ENCODE results near the gene RLBP1.

RLBP1 gene

DNA sequence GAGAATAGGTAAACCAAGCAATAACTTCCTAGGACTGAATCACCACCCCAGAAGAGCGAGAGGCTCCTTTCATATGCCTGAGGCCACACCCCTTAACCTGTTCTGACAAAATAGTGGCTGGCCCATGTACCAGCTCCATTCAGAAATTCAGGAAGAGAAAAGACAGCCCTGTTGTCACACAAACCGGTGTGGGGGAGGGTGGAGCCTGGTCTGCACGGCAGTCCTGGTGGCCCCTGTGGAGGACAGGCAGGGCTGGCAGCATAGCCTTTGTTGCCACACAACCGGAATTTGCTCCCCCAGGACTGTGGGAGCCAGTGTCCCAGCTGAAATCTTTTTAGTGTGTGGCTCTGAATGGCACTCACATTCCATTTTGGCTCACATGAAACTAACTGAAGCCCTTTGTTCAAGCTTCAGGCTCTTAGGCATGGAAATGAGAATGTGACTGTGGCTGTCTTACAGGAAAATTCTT lies 23.8 kb downstream of the RLBP1 start:
- TF ChIP-seq, protein P1, sequence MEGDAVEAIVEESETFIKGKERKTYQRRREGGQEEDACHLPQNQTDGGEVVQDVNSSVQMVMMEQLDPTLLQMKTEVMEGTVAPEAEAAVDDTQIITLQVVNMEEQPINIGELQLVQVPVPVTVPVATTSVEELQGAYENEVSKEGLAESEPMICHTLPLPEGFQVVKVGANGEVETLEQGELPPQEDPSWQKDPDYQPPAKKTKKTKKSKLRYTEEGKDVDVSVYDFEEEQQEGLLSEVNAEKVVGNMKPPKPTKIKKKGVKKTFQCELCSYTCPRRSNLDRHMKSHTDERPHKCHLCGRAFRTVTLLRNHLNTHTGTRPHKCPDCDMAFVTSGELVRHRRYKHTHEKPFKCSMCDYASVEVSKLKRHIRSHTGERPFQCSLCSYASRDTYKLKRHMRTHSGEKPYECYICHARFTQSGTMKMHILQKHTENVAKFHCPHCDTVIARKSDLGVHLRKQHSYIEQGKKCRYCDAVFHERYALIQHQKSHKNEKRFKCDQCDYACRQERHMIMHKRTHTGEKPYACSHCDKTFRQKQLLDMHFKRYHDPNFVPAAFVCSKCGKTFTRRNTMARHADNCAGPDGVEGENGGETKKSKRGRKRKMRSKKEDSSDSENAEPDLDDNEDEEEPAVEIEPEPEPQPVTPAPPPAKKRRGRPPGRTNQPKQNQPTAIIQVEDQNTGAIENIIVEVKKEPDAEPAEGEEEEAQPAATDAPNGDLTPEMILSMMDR (IDR thresholded peaks at IDR 0.05; ENCODE audit: low read depth, low read length, missing control alignments), result no peak
- H3K27ac ChIP-seq, result no peak overlapping the region
- no peaks in the 10 kb centered on the region for H3K27me3 ChIP-seq (replicated peaks)
- H3K36me3 ChIP-seq (replicated peaks), result peaks cover 32% of the 10 kb centered on the region
- no peak overlapping the region for H3K4me3 ChIP-seq (ENCODE audit: low read depth, low read length)
- in situ Hi-C loops (cut with HindIII; ENCODE audit: low pct_ligation_motif_present, low sequenced_read_pairs), result no loop called here
- no peak for DNase-seq

DNA sequence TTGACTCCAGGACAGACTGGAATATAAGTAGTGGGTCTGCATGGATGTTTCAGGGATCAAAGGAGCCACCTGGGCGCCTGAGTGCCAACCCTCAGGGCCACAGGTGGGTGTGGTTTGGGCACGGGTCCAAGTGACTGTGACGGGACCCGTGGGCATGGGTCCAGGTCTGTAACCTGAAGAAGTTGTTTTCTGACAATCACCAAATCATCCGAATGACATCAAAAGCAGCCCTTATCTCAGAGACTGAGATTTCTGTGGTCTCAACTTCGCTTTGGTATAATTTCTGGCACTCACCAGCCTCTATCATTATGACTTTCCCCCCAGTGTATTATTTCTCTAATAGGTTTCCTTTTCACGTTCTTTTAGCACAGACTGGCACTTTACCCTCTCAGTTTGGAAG lies 24.4 kb downstream of the RLBP1 start:
- TF ChIP-seq, protein P1 (IDR thresholded peaks at IDR 0.05; ENCODE audit: low read depth, low read length, missing control alignments), result no peak
- in situ Hi-C loops (cut with HindIII; ENCODE audit: low pct_ligation_motif_present, low sequenced_read_pairs), result no loop called here
- Histone ChIP-seq H3K36me3 (replicated peaks) (peaks cover 34% of the 10 kb centered on the region), H3K27me3 (replicated peaks) (no peaks in the 10 kb centered on the region), H3K4me3 (ENCODE audit: low read depth, low read length) (no peak overlapping the region), H3K27ac (no peak overlapping the region)
- no peak for DNase-seq

DNA sequence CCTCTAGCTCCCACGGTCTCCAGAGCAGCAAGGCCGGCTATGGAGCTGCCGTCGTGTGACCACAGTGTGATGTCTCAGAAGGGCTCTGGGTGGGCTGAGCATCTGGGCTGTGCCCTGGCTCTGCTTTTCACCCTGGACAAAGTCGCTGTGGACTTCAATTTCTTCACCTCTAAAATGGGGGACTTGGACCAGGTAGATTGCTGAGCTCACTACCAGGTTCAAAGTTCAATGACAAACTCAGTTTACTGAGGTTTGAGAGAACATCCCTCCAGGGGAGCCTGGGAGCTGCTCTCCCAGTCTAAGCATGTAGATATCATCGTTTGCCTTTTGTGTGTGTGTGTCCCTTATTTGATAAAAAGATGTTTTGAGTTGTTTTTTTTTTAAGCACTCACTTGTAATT lies 25.1 kb downstream of the RLBP1 start:
- TF ChIP-seq, protein P1 (IDR thresholded peaks at IDR 0.05; ENCODE audit: low read depth, low read length, missing control alignments), result no peak
- in situ Hi-C loops (cut with HindIII; ENCODE audit: low pct_ligation_motif_present, low sequenced_read_pairs), result no loop called here
- H3K27ac ChIP-seq, result no peak overlapping the region
- no peak overlapping the region for H3K4me3 ChIP-seq (ENCODE audit: low read depth, low read length)
- no peak for DNase-seq
- peaks cover 39% of the 10 kb centered on the region for H3K36me3 ChIP-seq (replicated peaks)
- no peaks in the 10 kb centered on the region for H3K27me3 ChIP-seq (replicated peaks)

DNA sequence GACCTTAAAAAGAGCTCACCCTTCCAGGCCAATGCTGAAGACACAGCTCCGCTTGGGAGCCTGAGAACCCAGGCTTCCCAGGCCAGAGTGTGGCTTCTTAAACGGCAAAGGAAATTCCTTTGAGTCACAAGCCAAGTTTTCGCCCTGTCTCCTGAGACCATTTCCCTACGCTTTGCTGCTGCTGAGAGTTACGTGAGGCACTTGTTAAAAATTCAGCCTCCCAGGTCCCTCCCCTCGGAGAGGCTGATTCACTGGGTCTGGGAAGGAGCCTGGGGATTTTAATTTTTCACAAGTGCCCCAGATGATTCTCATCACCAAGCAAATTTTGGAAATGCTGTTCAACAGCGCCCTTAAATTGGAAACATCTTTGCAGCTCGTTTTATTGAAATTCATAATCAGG lies 25.5 kb downstream of the RLBP1 start:
- TF ChIP-seq, protein P1 (IDR thresholded peaks at IDR 0.05; ENCODE audit: low read depth, low read length, missing control alignments), result no peak
- Histone ChIP-seq H3K4me3 (ENCODE audit: low read depth, low read length) (no peak overlapping the region), H3K27me3 (replicated peaks) (no peaks in the 10 kb centered on the region), H3K27ac (no peak overlapping the region), H3K36me3 (replicated peaks) (peaks cover 42% of the 10 kb centered on the region)
- DNase-seq, result no peak
- in situ Hi-C loops (cut with HindIII; ENCODE audit: low pct_ligation_motif_present, low sequenced_read_pairs), result no loop called here

DNA sequence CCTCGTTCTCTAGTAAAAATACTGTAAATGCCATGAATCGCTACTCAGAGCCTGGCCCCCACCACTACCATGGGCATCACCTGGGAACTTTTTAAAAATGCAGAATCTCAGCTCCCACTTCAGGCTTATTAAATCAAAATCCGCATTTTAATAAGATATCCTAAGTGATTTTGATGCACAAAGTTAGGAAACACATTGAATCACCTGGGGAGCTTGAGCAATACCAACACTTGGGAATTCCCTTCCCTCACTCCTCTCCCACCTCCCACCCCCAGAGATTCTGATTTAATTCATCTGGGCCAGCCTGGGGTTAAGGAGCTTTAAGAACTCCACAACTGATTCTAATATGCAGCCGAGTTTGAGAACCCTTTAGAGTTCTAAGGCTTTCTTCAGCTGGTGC lies 26.8 kb downstream of the RLBP1 start:
- DNase-seq, result no peak
- H3K36me3 ChIP-seq (replicated peaks), result peaks cover 53% of the 10 kb centered on the region
- in situ Hi-C loops (cut with HindIII; ENCODE audit: low pct_ligation_motif_present, low sequenced_read_pairs), result no loop called here
- H3K4me3 ChIP-seq (ENCODE audit: low read depth, low read length), result no peak overlapping the region
- H3K27ac ChIP-seq, result no peak overlapping the region
- H3K27me3 ChIP-seq (replicated peaks), result no peaks in the 10 kb centered on the region
- TF ChIP-seq, protein P1 (IDR thresholded peaks at IDR 0.05; ENCODE audit: low read depth, low read length, missing control alignments), result no peak

DNA sequence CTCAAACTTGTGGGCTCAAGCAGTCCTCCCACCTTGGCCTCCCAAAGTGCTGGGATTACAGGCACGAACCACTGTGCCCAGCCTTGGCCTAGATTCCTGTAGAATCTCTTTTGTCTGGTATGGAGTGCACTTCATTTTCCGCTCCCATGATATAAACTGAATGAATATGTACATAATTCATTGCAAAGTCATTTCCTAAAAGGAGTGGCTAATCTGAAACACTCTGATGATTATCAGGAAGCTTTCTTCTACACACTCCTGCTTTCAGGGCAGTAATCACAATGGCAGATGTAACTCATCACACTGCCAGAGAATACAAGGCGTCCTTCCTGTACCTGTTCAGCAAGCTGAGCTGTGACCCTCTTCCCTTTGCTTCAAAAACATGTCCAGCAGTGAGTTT lies 28.6 kb downstream of the RLBP1 start:
- Histone ChIP-seq H3K27ac (peak overlapping the region; percentile 55), H3K36me3 (replicated peaks) (peaks cover 61% of the 10 kb centered on the region), H3K27me3 (replicated peaks) (no peaks in the 10 kb centered on the region), H3K4me3 (ENCODE audit: low read depth, low read length) (no peak overlapping the region)
- TF ChIP-seq, protein P1 (IDR thresholded peaks at IDR 0.05; ENCODE audit: low read depth, low read length, missing control alignments), result no peak
- in situ Hi-C loops (cut with HindIII; ENCODE audit: low pct_ligation_motif_present, low sequenced_read_pairs), result no loop called here
- no peak for DNase-seq

Data from brain microvascular endothelial cell (primary cell).